ENCODE results near the gene STRIP1. TPM values are rescaled to one million over a fixed set of nuclear protein-coding genes. Genes with fewer than 3 reads are reported as not detected.
A peak's percentile ranks its signal among the peaks of the same experiment; 100 is the strongest.
"Not testable (repeated sequence)": the region's sequence is repeated elsewhere in the genome, so short reads cannot be mapped to it uniquely, and the experiment has no call there.

The STRIP1 gene
- total RNA-seq, 1 experiment from 2014 or later: 36.5 TPM

GRCh38 chr1:110024613-110025012 is 9.8 kb upstream of the STRIP1 start:
- TF ChIP-seq CTCF (conservative IDR thresholded peaks at IDR 0.05) (no peak), EZH2 (IDR thresholded peaks at IDR 0.05; ENCODE audit: low read depth) (no peak)
- Histone ChIP-seq H3K36me3 (ENCODE audit: low read depth) (peaks cover 41% of the 10 kb centered on the region), H3K9me2 (ENCODE audit: insufficient read depth) (no peaks in the 10 kb centered on the region), H3F3A (ENCODE audit: insufficient read depth, low read depth) (peaks cover 78% of the 10 kb centered on the region), H2AFZ (no peak overlapping the region), H3K79me2 (ENCODE audit: low read depth) (no peaks in the 10 kb centered on the region), H3K27me3 (ENCODE audit: insufficient read depth, low read depth) (no peaks in the 10 kb centered on the region), H3K4me2 (no peak overlapping the region), H4K20me1 (ENCODE audit: insufficient read depth) (peaks cover 5% of the 10 kb centered on the region; the same call in 1 of the 2 replicates), H3K4me3 (no peak overlapping the region), H3K9me3 (ENCODE audit: insufficient read depth, low read depth) (no peaks in the 10 kb centered on the region), H3K4me1 (replicated peaks; ENCODE audit: insufficient read depth) (no peaks in the 10 kb centered on the region), H3K27ac (no peak overlapping the region)
- POLR2A ChIA-PET (ENCODE audit: unreplicated experiment): interaction anchor here (0.5 kb wide), 1 partner anchor 89 kb away, joined by 3 read pairs; no protein-coding TSS in a partner anchor
- BruUV-seq (replicated peaks): no TSS peak
- intact Hi-C loops (cut with micrococcal nuclease; ENCODE audit: unreplicated experiment): loop anchor here (5.0 kb wide), 1 partner anchor 438 kb away; no protein-coding TSS in a partner anchor
- CTCF ChIA-PET: no interaction called here
- DNase-seq: no peak

- ChIA-PET POLR2A (ENCODE audit: unreplicated experiment) (interaction anchor here (0.5 kb wide), 1 partner anchor 482 kb away, joined by 3 read pairs; the partner anchor contains the start of gene GNAI3), CTCF (interaction anchor here (0.6 to 1.5 kb wide), 2 partner anchors 19 to 430 kb away, joined by 3 to 6 read pairs; no protein-coding TSS in a partner anchor)
- Histone ChIP-seq H3K4me2 (peak overlapping the region; percentile 5; the same call in 1 of the 2 replicates), H3K4me1 (replicated peaks; ENCODE audit: insufficient read depth) (peaks cover 17% of the 10 kb centered on the region), H3K79me2 (ENCODE audit: low read depth) (peaks cover 12% of the 10 kb centered on the region), H3F3A (ENCODE audit: insufficient read depth, low read depth) (peaks cover 26% of the 10 kb centered on the region)
- H3K9me3 ChIP-seq (ENCODE audit: insufficient read depth, low read depth); H2AFZ ChIP-seq; H3K27ac ChIP-seq; H3K27me3 ChIP-seq (ENCODE audit: insufficient read depth, low read depth); intact Hi-C loops (cut with micrococcal nuclease; ENCODE audit: unreplicated experiment); H3K9me2 ChIP-seq (ENCODE audit: insufficient read depth); BruUV-seq (replicated peaks); H3K36me3 ChIP-seq (ENCODE audit: low read depth); H4K20me1 ChIP-seq (ENCODE audit: insufficient read depth); DNase-seq; H3K4me3 ChIP-seq: not testable (repeated sequence)
These were observed 3.7 kb upstream of the STRIP1 start for GRCh38 chr1:110030687-110031086.

- Histone ChIP-seq H3K4me3 (no peak overlapping the region), H3K36me3 (ENCODE audit: low read depth) (peaks cover 5% of the 10 kb centered on the region), H3K4me1 (replicated peaks; ENCODE audit: insufficient read depth) (peaks cover 27% of the 10 kb centered on the region), H3K79me2 (ENCODE audit: low read depth) (peaks cover 28% of the 10 kb centered on the region), H3K4me2 (no peak overlapping the region), H3K9me3 (ENCODE audit: insufficient read depth, low read depth) (no peaks in the 10 kb centered on the region), H3K27ac (no peak overlapping the region), H3F3A (ENCODE audit: insufficient read depth, low read depth) (peaks cover 20% of the 10 kb centered on the region), H3K9me2 (ENCODE audit: insufficient read depth) (no peaks in the 10 kb centered on the region), H3K27me3 (ENCODE audit: insufficient read depth, low read depth) (no peaks in the 10 kb centered on the region), H2AFZ (no peak overlapping the region), H4K20me1 (ENCODE audit: insufficient read depth) (peaks cover 13% of the 10 kb centered on the region; the same call in 1 of the 2 replicates)
- TF ChIP-seq EZH2 (IDR thresholded peaks at IDR 0.05; ENCODE audit: low read depth): no peak
- TF ChIP-seq CTCF (conservative IDR thresholded peaks at IDR 0.05): no peak
- no TSS peak for BruUV-seq (replicated peaks)
- DNase-seq: no peak
- intact Hi-C loops (cut with micrococcal nuclease; ENCODE audit: unreplicated experiment): no loop called here
- ChIA-PET POLR2A (ENCODE audit: unreplicated experiment) (no interaction called here), CTCF (no interaction called here)
These were observed 2.1 kb upstream of the STRIP1 start for GRCh38 chr1:110032327-110032726.

GRCh38 chr1:110033421-110033820 is 1.0 kb upstream of the STRIP1 start:
- no peaks in the 10 kb centered on the region for H3K9me3 ChIP-seq (ENCODE audit: insufficient read depth, low read depth)
- peaks cover 9% of the 10 kb centered on the region for H3K36me3 ChIP-seq (ENCODE audit: low read depth)
- H4K20me1 ChIP-seq (ENCODE audit: insufficient read depth): peaks cover 17% of the 10 kb centered on the region; the same call in 1 of the 2 replicates
- POLR2A ChIA-PET (ENCODE audit: unreplicated experiment): no interaction called here
- H3K27me3 ChIP-seq (ENCODE audit: insufficient read depth, low read depth): no peaks in the 10 kb centered on the region
- no peaks in the 10 kb centered on the region for H3K9me2 ChIP-seq (ENCODE audit: insufficient read depth)
- intact Hi-C loops (cut with micrococcal nuclease; ENCODE audit: unreplicated experiment): no loop called here
- no TSS peak for BruUV-seq (replicated peaks)
- peaks cover 27% of the 10 kb centered on the region for H3K4me1 ChIP-seq (replicated peaks; ENCODE audit: insufficient read depth)
- H3K79me2 ChIP-seq (ENCODE audit: low read depth): peaks cover 32% of the 10 kb centered on the region
- H3F3A ChIP-seq (ENCODE audit: insufficient read depth, low read depth): peaks cover 9% of the 10 kb centered on the region; the same call in 1 of the 2 replicates
- CTCF ChIA-PET: no interaction called here
- no peak for DNase-seq
- TF ChIP-seq EZH2 (IDR thresholded peaks at IDR 0.05; ENCODE audit: low read depth) (no peak), CTCF (conservative IDR thresholded peaks at IDR 0.05) (no peak)
- peak overlapping the region; percentile 95 for H2AFZ ChIP-seq
- peak overlapping the region; percentile 89; the same call in 1 of the 2 replicates for H3K4me3 ChIP-seq
- H3K27ac ChIP-seq: no peak overlapping the region
- H3K4me2 ChIP-seq: peak overlapping the region; percentile 91

All from PC-9 (cell line).